Neural cell (in vitro differentiated cells): ENCODE data around the gene ANKRD52. TPM values are rescaled to one million over a fixed set of nuclear protein-coding genes. Genes with fewer than 3 reads are reported as not detected.

ENCODE experiments used
- H2AFZ ChIP-seq: fragments of 200-600, 300-800 bp; sonication (generic), shearing (Covaris generic); 2 replicates; pipeline ENCODE4 v1.6.0; 2014; ENCODE audit warnings: low read depth, mild to moderate bottlenecking, antibody characterized with exemption, low read length, moderate library complexity
- H3F3A ChIP-seq: fragments of 200-600 bp; shearing (Covaris generic); 2 replicates; pipeline ENCODE4 v1.6.1; 2016; ENCODE audit warnings: mild to moderate bottlenecking, moderate library complexity, mixed read lengths, antibody characterized with exemption, low read length; ENCODE audit not compliant: insufficient read depth, poor library complexity, severe bottlenecking
- H3K27ac ChIP-seq: fragments of 200-600, 300-800 bp; sonication (generic), shearing (Covaris generic); 2 replicates; pipeline ENCODE4 v1.5.1; 2014; ENCODE audit warnings: mild to moderate bottlenecking, low read length, moderate library complexity
- H3K27me3 ChIP-seq: fragments of 300-800, 200-600 bp; sonication (generic), shearing (Covaris generic); 2 replicates; pipeline ENCODE4 v1.6.0; 2014; ENCODE audit warnings: mild to moderate bottlenecking, low read depth, low read length, moderate library complexity; ENCODE audit not compliant: insufficient read depth
- H3K36me3 ChIP-seq: fragments of 300-800, 200-600 bp; sonication (generic), shearing (Covaris generic); 2 replicates; pipeline ENCODE4 v1.5.1; 2014; ENCODE audit warnings: mild to moderate bottlenecking, antibody characterized with exemption, low read length, moderate library complexity; ENCODE audit not compliant: insufficient read depth
- H3K4me2 ChIP-seq: fragments of 300-800, 200-600 bp; sonication (generic), shearing (Covaris generic); 2 replicates; pipeline ENCODE4 v1.6.0; 2014; ENCODE audit warnings: mild to moderate bottlenecking, low read length
- H3K4me3 ChIP-seq: fragments of 300-800, 200-600 bp; sonication (generic), shearing (Covaris generic); 2 replicates; pipeline ENCODE4 v1.5.1; 2014; ENCODE audit warnings: mild to moderate bottlenecking, low read length, moderate library complexity
- H3K79me2 ChIP-seq: fragments of 200-600 bp; shearing (Covaris generic); replicated peaks from 2 replicates; pipeline ENCODE4 v1.6.0; 2014; ENCODE audit warnings: mild to moderate bottlenecking, low read length, moderate library complexity; ENCODE audit not compliant: insufficient read depth
- H3K9ac ChIP-seq: fragments of 300-800, 200-600 bp; sonication (generic), shearing (Covaris generic); 2 replicates; pipeline ENCODE4 v1.6.1; 2016; ENCODE audit warnings: mild to moderate bottlenecking, low read length, mixed read lengths
- H3K9me2 ChIP-seq: fragments of 200-600 bp; shearing (Covaris generic); 2 replicates; pipeline ENCODE4 v1.6.1; 2016; ENCODE audit warnings: mild to moderate bottlenecking, low read length, mixed read lengths; ENCODE audit not compliant: insufficient read depth
- H3K9me3 ChIP-seq: fragments of 200-600, 300-800 bp; sonication (generic), shearing (Covaris generic); 2 replicates; pipeline ENCODE4 v1.6.1; 2016; ENCODE audit warnings: mild to moderate bottlenecking, mixed run types, low read length, moderate library complexity, mixed read lengths
- H4K20me1 ChIP-seq: fragments of 200-600 bp; shearing (Covaris generic); 2 replicates; pipeline ENCODE4 v1.6.1; 2016; ENCODE audit warnings: mild to moderate bottlenecking, mixed run types; ENCODE audit not compliant: insufficient read depth
- EP300 ChIP-seq: fragments of 450-650 bp; conservative IDR thresholded peaks from 2 replicates; pipeline ENCODE4 v1.6.1; 2014; ENCODE audit warnings: antibody characterized with exemption, mild to moderate bottlenecking, moderate library complexity; ENCODE audit not compliant: poor library complexity, severe bottlenecking
- EZH2 ChIP-seq: fragments of 200-600, 300-800 bp; shearing (Covaris generic), sonication (generic); IDR thresholded peaks from 2 replicates; pipeline ENCODE4 v1.6.1; 2014; ENCODE audit warnings: antibody characterized with exemption, low read length, borderline replicate concordance, mild to moderate bottlenecking; ENCODE audit not compliant: insufficient read depth, poor library complexity, severe bottlenecking
- MXI1 ChIP-seq: fragments of 450-650 bp; conservative IDR thresholded peaks from 2 replicates; pipeline ENCODE4 v1.6.1; 2014; ENCODE audit warnings: antibody characterized with exemption, mild to moderate bottlenecking; ENCODE audit not compliant: poor library complexity, severe bottlenecking
- POLR2AphosphoS5 ChIP-seq: IDR thresholded peaks from 2 replicates; pipeline ENCODE4 v1.6.1; 2012
- RAD21 ChIP-seq: fragments of 450-650 bp; conservative IDR thresholded peaks from 2 replicates; pipeline ENCODE4 v1.6.1; 2014; ENCODE audit warnings: antibody characterized with exemption, mild to moderate bottlenecking, moderate library complexity
- SMC3 ChIP-seq: fragments of 450-650 bp; conservative IDR thresholded peaks from 2 replicates; pipeline ENCODE4 v1.6.1; 2014; ENCODE audit warnings: antibody characterized with exemption, mild to moderate bottlenecking, moderate library complexity; ENCODE audit not compliant: poor library complexity
- TAF1 ChIP-seq: IDR thresholded peaks from 2 replicates; pipeline ENCODE4 v1.6.1; 2012; ENCODE audit warnings: low read depth
- polyA plus RNA-seq: library from polyadenylated mRNA; depleted of rRNA; stranded (reverse); fragments of >200 nt; gene quantifications from 2 replicates; pipeline ENCODE4 v1.2.3, GENCODE V29; 2014
- TF ChIP-seq, protein P1 (sequence below): fragments of 450-650 bp; IDR thresholded peaks from 2 replicates; pipeline ENCODE4 v1.5.1; 2014; ENCODE audit warnings: antibody characterized with exemption, mild to moderate bottlenecking, moderate library complexity; ENCODE audit not compliant: poor library complexity, severe bottlenecking
- TF ChIP-seq, protein P2 (sequence below): IDR thresholded peaks from 2 replicates; pipeline ENCODE4 v1.6.1; 2012; ENCODE audit warnings: borderline replicate concordance

The ANKRD52 gene
- polyA plus RNA-seq, 1 donor from 2014 or later = 7.3 TPM

DNA sequence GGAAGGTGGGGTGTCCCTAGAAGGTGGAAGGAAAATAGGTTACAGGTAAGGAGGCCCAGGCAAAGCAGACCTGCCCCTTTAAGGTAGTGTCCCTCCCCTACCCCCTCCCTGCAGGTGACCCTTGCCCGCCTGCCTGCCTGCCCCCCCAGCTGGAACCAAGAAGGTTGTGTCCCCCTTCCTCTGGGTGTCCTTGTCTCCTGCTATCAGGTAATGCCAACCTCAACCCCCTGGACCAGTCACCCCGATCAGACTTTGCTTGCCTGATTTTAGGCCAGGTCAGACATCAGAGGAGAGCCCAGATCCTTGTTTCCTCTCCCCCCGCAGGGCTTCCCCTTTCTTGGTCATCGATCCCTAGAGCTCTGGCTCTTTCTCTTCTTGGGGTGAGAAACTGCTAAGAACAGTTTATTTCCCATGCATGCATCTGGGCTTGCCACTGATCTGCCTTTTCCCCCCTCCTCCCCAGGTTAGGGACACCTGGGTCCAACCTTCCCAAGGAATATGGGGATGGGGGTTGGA lies 28.2 kb downstream of the ANKRD52 start, which contains the start of gene SLC39A5:
SLC39A5 (plus strand) TSS at position 136 of the 516 bp plus-strand sequence. CDS start 1,224 bp downstream, outside the sequence.
- Histone ChIP-seq H3K27ac (no peak within 1 kb of the TSS), H3K4me3 (no peak within 1 kb of the TSS)
- no peak for TF ChIP-seq POLR2AphosphoS5
- no peak for TF ChIP-seq SMC3
- TF ChIP-seq MXI1 = no peak
- TF ChIP-seq, protein P1, sequence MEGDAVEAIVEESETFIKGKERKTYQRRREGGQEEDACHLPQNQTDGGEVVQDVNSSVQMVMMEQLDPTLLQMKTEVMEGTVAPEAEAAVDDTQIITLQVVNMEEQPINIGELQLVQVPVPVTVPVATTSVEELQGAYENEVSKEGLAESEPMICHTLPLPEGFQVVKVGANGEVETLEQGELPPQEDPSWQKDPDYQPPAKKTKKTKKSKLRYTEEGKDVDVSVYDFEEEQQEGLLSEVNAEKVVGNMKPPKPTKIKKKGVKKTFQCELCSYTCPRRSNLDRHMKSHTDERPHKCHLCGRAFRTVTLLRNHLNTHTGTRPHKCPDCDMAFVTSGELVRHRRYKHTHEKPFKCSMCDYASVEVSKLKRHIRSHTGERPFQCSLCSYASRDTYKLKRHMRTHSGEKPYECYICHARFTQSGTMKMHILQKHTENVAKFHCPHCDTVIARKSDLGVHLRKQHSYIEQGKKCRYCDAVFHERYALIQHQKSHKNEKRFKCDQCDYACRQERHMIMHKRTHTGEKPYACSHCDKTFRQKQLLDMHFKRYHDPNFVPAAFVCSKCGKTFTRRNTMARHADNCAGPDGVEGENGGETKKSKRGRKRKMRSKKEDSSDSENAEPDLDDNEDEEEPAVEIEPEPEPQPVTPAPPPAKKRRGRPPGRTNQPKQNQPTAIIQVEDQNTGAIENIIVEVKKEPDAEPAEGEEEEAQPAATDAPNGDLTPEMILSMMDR = no peak
- TF ChIP-seq, protein P2, sequence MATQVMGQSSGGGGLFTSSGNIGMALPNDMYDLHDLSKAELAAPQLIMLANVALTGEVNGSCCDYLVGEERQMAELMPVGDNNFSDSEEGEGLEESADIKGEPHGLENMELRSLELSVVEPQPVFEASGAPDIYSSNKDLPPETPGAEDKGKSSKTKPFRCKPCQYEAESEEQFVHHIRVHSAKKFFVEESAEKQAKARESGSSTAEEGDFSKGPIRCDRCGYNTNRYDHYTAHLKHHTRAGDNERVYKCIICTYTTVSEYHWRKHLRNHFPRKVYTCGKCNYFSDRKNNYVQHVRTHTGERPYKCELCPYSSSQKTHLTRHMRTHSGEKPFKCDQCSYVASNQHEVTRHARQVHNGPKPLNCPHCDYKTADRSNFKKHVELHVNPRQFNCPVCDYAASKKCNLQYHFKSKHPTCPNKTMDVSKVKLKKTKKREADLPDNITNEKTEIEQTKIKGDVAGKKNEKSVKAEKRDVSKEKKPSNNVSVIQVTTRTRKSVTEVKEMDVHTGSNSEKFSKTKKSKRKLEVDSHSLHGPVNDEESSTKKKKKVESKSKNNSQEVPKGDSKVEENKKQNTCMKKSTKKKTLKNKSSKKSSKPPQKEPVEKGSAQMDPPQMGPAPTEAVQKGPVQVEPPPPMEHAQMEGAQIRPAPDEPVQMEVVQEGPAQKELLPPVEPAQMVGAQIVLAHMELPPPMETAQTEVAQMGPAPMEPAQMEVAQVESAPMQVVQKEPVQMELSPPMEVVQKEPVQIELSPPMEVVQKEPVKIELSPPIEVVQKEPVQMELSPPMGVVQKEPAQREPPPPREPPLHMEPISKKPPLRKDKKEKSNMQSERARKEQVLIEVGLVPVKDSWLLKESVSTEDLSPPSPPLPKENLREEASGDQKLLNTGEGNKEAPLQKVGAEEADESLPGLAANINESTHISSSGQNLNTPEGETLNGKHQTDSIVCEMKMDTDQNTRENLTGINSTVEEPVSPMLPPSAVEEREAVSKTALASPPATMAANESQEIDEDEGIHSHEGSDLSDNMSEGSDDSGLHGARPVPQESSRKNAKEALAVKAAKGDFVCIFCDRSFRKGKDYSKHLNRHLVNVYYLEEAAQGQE = no peak
- TF ChIP-seq EP300 = no peak
- no peak for TF ChIP-seq TAF1

DNA sequence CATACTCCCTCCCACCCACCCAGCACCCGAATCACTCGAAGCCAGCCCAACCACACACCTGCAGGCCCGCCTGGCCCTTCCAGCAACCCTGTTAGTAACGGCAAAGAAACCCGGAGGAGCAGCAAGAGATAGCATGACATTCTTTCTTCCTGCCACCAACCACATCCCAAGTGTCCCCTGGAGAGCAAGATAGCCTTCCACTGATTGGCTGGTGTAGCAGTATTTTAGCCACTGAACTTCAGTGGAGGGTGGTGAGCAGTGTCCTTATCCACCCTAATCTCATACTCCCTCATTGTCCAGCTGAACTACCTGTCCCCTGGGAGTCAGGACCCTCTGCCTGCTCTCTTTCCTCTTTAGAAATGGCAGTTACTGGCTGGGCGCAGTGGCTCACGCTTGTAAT lies 29.1 kb downstream of the ANKRD52 start:
- H3K27me3 ChIP-seq = no peaks in the 10 kb centered on the region
- no peaks in the 10 kb centered on the region for H3F3A ChIP-seq
- H3K9me3 ChIP-seq = no peaks in the 10 kb centered on the region
- H3K79me2 ChIP-seq = no peaks in the 10 kb centered on the region
- no peak overlapping the region for H3K27ac ChIP-seq
- no peaks in the 10 kb centered on the region for H3K36me3 ChIP-seq
- no peak overlapping the region for H3K4me2 ChIP-seq
- no peaks in the 10 kb centered on the region for H4K20me1 ChIP-seq
- H3K9ac ChIP-seq = no peak overlapping the region
- H2AFZ ChIP-seq = no peak overlapping the region
- H3K4me3 ChIP-seq = no peak overlapping the region
- TF ChIP-seq, protein P2 = no peak
- no peak for TF ChIP-seq SMC3
- TF ChIP-seq EZH2 = no peak
- TF ChIP-seq, protein P1 = no peak
- TF ChIP-seq POLR2AphosphoS5 = no peak
- no peak for TF ChIP-seq EP300
- no peak for TF ChIP-seq TAF1
- no peak for TF ChIP-seq RAD21
- no peak for TF ChIP-seq MXI1
- no peaks in the 10 kb centered on the region for H3K9me2 ChIP-seq

More for the DNA sequence above, 28.2 kb downstream of the ANKRD52 start, which contains the start of gene SLC39A5:
- no peaks in the 10 kb centered on the region for H3K27me3 ChIP-seq
- H3K79me2 ChIP-seq = no peaks in the 10 kb centered on the region
- H3F3A ChIP-seq = no peaks in the 10 kb centered on the region
- no peak within 1 kb of the TSS for H3K9ac ChIP-seq
- H2AFZ ChIP-seq = no peak within 1 kb of the TSS
- H4K20me1 ChIP-seq = no peaks in the 10 kb centered on the region
- no peaks in the 10 kb centered on the region for H3K36me3 ChIP-seq
- no peaks in the 10 kb centered on the region for H3K9me2 ChIP-seq
- H3K9me3 ChIP-seq = no peaks in the 10 kb centered on the region
- no peak within 1 kb of the TSS for H3K4me2 ChIP-seq
